Measurements from ENCODE around the gene RPTOR.

The RPTOR gene

GRCh38 chr17:80722661-80723060, 178.0 kb downstream of the RPTOR start:
- in situ Hi-C loops (cut with MboI; ENCODE audit: low pct_unique_long_range_greater_than_20kb, low sequenced_read_pairs, unreplicated experiment): no loop called here
- DNase-seq (ENCODE audit: low spot score): no peak
- TF ChIP-seq, protein P1, sequence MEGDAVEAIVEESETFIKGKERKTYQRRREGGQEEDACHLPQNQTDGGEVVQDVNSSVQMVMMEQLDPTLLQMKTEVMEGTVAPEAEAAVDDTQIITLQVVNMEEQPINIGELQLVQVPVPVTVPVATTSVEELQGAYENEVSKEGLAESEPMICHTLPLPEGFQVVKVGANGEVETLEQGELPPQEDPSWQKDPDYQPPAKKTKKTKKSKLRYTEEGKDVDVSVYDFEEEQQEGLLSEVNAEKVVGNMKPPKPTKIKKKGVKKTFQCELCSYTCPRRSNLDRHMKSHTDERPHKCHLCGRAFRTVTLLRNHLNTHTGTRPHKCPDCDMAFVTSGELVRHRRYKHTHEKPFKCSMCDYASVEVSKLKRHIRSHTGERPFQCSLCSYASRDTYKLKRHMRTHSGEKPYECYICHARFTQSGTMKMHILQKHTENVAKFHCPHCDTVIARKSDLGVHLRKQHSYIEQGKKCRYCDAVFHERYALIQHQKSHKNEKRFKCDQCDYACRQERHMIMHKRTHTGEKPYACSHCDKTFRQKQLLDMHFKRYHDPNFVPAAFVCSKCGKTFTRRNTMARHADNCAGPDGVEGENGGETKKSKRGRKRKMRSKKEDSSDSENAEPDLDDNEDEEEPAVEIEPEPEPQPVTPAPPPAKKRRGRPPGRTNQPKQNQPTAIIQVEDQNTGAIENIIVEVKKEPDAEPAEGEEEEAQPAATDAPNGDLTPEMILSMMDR (IDR thresholded peaks at IDR 0.05; ENCODE audit: extremely low read depth, insufficient read depth, missing control alignments): no peak

DNA sequence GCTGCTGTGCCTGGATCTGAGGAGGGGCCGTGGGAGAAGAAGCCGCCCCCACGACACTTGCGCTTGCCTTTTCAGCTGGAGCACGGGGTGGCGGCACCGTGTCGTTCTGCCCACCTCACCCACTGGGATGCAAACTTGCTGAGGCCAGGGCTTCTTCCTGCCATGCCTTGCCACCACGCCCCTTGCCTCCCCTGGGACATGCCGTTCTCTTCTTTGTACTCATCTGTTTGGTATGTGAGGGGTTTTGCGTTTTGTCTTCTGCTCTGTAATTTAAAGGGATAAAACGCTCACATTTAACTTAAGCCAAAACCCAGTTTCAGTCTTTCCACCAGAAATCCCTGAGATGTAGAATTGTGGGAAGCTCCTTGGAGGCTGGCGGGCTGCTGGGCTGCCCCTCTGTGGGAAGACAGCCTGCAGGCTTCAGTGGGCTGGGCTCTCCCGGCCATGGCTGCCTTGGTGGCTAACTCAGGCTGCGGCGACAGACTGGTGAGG, 180.2 kb downstream of the RPTOR start:
- TF ChIP-seq, protein P1 (IDR thresholded peaks at IDR 0.05; ENCODE audit: extremely low read depth, insufficient read depth, missing control alignments): no peak
- in situ Hi-C loops (cut with MboI; ENCODE audit: low pct_unique_long_range_greater_than_20kb, low sequenced_read_pairs, unreplicated experiment): no loop called here
- DNase-seq (ENCODE audit: low spot score): no peak

GRCh38 chr17:80725517-80725916, 180.9 kb downstream of the RPTOR start:
- TF ChIP-seq, protein P1 (IDR thresholded peaks at IDR 0.05; ENCODE audit: extremely low read depth, insufficient read depth, missing control alignments): no peak
- in situ Hi-C loops (cut with MboI; ENCODE audit: low pct_unique_long_range_greater_than_20kb, low sequenced_read_pairs, unreplicated experiment): no loop called here
- no peak for DNase-seq (ENCODE audit: low spot score)

GRCh38 chr17:80726558-80727408, 182.1 kb downstream of the RPTOR start:
- DNase-seq (ENCODE audit: low spot score): no peak
- in situ Hi-C loops (cut with MboI; ENCODE audit: low pct_unique_long_range_greater_than_20kb, low sequenced_read_pairs, unreplicated experiment): no loop called here
- TF ChIP-seq, protein P1 (IDR thresholded peaks at IDR 0.05; ENCODE audit: extremely low read depth, insufficient read depth, missing control alignments): no peak

DNA sequence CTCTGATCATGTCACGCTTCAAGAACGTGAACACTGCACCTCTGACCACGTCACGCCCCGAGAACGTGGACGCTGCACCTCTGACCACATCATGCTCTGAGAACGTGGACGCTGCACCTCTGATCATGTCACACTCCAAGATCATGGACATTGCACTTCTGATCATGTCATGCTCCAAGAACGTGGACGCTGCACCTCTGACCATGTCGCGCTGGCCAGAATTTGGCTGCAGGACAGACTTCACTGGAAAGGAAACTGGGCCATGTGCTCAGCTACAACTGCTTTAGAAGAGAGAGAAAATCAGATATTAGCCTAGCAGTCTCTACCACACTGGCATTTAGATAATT, 182.7 kb downstream of the RPTOR start:
- TF ChIP-seq, protein P1 (IDR thresholded peaks at IDR 0.05; ENCODE audit: extremely low read depth, insufficient read depth, missing control alignments): no peak
- in situ Hi-C loops (cut with MboI; ENCODE audit: low pct_unique_long_range_greater_than_20kb, low sequenced_read_pairs, unreplicated experiment): no loop called here
- no peak for DNase-seq (ENCODE audit: low spot score)

DNA sequence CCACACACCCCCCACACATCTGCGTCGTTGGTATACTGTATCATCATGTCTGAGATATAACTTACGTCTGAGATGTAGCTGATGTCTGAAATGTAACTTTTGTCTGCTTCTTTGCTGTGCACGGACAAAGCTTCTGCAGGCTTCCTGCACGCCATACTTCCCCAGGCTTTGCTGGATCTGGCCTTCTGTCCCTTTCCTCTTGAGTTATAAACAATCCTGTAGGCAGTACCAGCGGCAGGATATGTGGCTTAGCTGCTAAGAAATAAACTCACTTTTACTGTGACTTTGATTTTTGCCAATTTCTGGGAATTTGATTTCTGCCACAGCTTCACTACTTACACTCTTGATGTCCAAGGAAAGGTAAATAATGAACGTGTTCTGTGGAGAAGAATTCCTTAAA, 184.4 kb downstream of the RPTOR start:
- DNase-seq (ENCODE audit: low spot score): no peak

More for the DNA sequence above, 184.4 kb downstream of the RPTOR start:
- in situ Hi-C loops (cut with MboI; ENCODE audit: low pct_unique_long_range_greater_than_20kb, low sequenced_read_pairs, unreplicated experiment): no loop called here
- TF ChIP-seq, protein P1 (IDR thresholded peaks at IDR 0.05; ENCODE audit: extremely low read depth, insufficient read depth, missing control alignments): no peak

All from GM13977 (cell line).